ENCODE measurements around the gene STYXL2. TPM values are rescaled to one million over a fixed set of nuclear protein-coding genes. Genes with fewer than 3 reads are reported as not detected.
A peak's percentile ranks its signal among the peaks of the same experiment; 100 is the strongest.

STYXL2 gene
- total and polyA plus RNA-seq, 9 of the 15 experiments (the other 6 are each of a cell fraction or from before 2014, with no cell fraction given) = not detected

GRCh38 chr1:167086033-167086432 lies 7.8 kb upstream of the STYXL2 start:
- in situ Hi-C loops (cut with MboI) (no loop called here), intact Hi-C loops (cut with micrococcal nuclease) (no loop called here)
- no TSS peak for BruUV-seq (replicated peaks)
- Histone ChIP-seq H3K27ac (ENCODE audit: extremely low read depth, low read depth, low read length) (no peak overlapping the region), H3K27me3 (ENCODE audit: control insufficient read depth in 2 of 2, insufficient read depth in 2 of 2, low read length in 2 of 2) (peaks cover 51 to 71% of the 10 kb centered on the region in 2 experiments), H3K4me2 (ENCODE audit: insufficient read depth, low read length) (no peak overlapping the region), H3K4me3 (no peak overlapping the region), H4K20me1 (replicated peaks; ENCODE audit: control insufficient read depth, insufficient read depth, low read length) (no peaks in the 10 kb centered on the region), H3K4me1 (replicated peaks in 1 of 2; ENCODE audit: control insufficient read depth in 2 of 2, insufficient read depth in 2 of 2, low read length in 2 of 2) (no peaks in the 10 kb centered on the region), H3K36me3 (ENCODE audit: control insufficient read depth, insufficient read depth, low read length) (no peaks in the 10 kb centered on the region), H2AFZ (ENCODE audit: low read depth, low read length) (no peak overlapping the region), H3K9ac (ENCODE audit: insufficient read depth in 1 of 2, low read depth in 2 of 2, low read length in 2 of 2) (no peak overlapping the region), H3K79me2 (ENCODE audit: control insufficient read depth, insufficient read depth, low read length) (no peaks in the 10 kb centered on the region), H3K9me1 (ENCODE audit: control insufficient read depth, insufficient read depth, low read length) (no peaks in the 10 kb centered on the region), H3K9me3 (replicated peaks; ENCODE audit: control insufficient read depth, insufficient read depth, low read depth, low read length) (no peaks in the 10 kb centered on the region)
- FAIRE-seq (no peak), ATAC-seq (no peak), DNase-seq (ENCODE audit: extremely low read depth in 1 of 4, low spot score in 3 of 4) (no peak)
- TF ChIP-seq ZBTB1 (CRISPR knock-in tag; IDR thresholded peaks at IDR 0.05; ENCODE audit: borderline replicate concordance, low read depth) = no peak
- TF ChIP-seq SFPQ (IDR thresholded peaks at IDR 0.05; ENCODE audit: low read depth, low read length) = no peak
- TF ChIP-seq, protein P1, sequence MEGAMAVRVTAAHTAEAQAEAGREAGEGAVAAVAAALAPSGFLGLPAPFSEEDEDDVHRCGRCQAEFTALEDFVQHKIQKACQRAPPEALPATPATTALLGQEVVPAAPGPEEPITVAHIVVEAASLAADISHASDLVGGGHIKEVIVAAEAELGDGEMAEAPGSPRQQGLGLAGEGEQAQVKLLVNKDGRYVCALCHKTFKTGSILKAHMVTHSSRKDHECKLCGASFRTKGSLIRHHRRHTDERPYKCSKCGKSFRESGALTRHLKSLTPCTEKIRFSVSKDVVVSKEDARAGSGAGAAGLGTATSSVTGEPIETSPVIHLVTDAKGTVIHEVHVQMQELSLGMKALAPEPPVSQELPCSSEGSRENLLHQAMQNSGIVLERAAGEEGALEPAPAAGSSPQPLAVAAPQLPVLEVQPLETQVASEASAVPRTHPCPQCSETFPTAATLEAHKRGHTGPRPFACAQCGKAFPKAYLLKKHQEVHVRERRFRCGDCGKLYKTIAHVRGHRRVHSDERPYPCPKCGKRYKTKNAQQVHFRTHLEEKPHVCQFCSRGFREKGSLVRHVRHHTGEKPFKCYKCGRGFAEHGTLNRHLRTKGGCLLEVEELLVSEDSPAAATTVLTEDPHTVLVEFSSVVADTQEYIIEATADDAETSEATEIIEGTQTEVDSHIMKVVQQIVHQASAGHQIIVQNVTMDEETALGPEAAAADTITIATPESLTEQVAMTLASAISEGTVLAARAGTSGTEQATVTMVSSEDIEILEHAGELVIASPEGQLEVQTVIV (CRISPR knock-in tag; IDR thresholded peaks at IDR 0.05; ENCODE audit: borderline replicate concordance) = no peak
- peak; percentile 36 for TF ChIP-seq CBFA2T3 (IDR thresholded peaks at IDR 0.05)
- POLR2A ChIA-PET = no interaction called here
- under 1% methylated on average over 7 of the region's 7 CpGs for WGBS (ENCODE audit: insufficient coverage, low coverage, missing lambda C conversion rate)
- CTCF ChIA-PET (ENCODE audit: low intra/inter-chr PET ratio) = no interaction called here
